ENCODE data around the gene IFI30. TPM values are rescaled to one million over a fixed set of nuclear protein-coding genes. Genes with fewer than 3 reads are reported as not detected.

IFI30 gene
- total and polyA plus RNA-seq, 3 experiments from 2014 or later: 10.9 to 34.5 (median 33.3) TPM

- CTCF ChIA-PET: interaction anchor here (0.6 to 1.3 kb wide), 3 partner anchors 32 to 205 kb away, joined by 3 to 4 read pairs (median 3); no protein-coding TSS in a partner anchor
- H3K9me3 ChIP-seq (ENCODE audit: low read length): no peaks in the 10 kb centered on the region
- no peak overlapping the region for H3K4me3 ChIP-seq (ENCODE audit: low read length)
- POLR2A ChIA-PET: no interaction called here
- H3K27me3 ChIP-seq (ENCODE audit: insufficient read depth, low read length, poor library complexity, severe bottlenecking): no peaks in the 10 kb centered on the region
- Mint-ChIP-seq H3K4me3 (no peak overlapping the region), H3K36me3 (peaks cover 4 to 79% (median 10%) of the 10 kb centered on the region in 3 donors), H3K9me3 (no peaks in the 10 kb centered on the region), H3K27me3 (no peaks in the 10 kb centered on the region), H3K4me1 (peaks cover 0 to 9% (median 8%) of the 10 kb centered on the region in 3 donors), H3K27ac (peak overlapping the region in 2 of 8 donors; percentile 11 to 58)
- no peaks in the 10 kb centered on the region for H3K4me1 ChIP-seq (ENCODE audit: insufficient read depth, low read length)
- no peak for DNase-seq
- H3K27ac ChIP-seq (ENCODE audit: low read depth, low read length): no peak overlapping the region
- peaks cover 46% of the 10 kb centered on the region for H3K36me3 ChIP-seq (ENCODE audit: insufficient read depth, low read length)
These were observed 28.7 kb upstream of the IFI30 start for GRCh38 chr19:18144906-18145305.

GRCh38 chr19:18145391-18145999 lies 28.1 kb upstream of the IFI30 start:
- peaks cover 0 to 9% (median 8%) of the 10 kb centered on the region in 3 donors for H3K4me1 Mint-ChIP-seq
- no peak for DNase-seq
- no peaks in the 10 kb centered on the region for H3K9me3 Mint-ChIP-seq
- Histone ChIP-seq H3K9me3 (ENCODE audit: low read length) (no peaks in the 10 kb centered on the region), H3K4me3 (ENCODE audit: low read length) (no peak overlapping the region), H3K4me1 (ENCODE audit: insufficient read depth, low read length) (no peaks in the 10 kb centered on the region), H3K27me3 (ENCODE audit: insufficient read depth, low read length, poor library complexity, severe bottlenecking) (no peaks in the 10 kb centered on the region), H3K36me3 (ENCODE audit: insufficient read depth, low read length) (peaks cover 43% of the 10 kb centered on the region), H3K27ac (ENCODE audit: low read depth, low read length) (no peak overlapping the region)
- peak overlapping the region in 3 of 8 donors; percentile 11 to 76 (median 58) for H3K27ac Mint-ChIP-seq
- H3K36me3 Mint-ChIP-seq: peaks cover under 1 to 77% (median 7%) of the 10 kb centered on the region in 3 donors
- H3K27me3 Mint-ChIP-seq: no peaks in the 10 kb centered on the region
- no peak overlapping the region for H3K4me3 Mint-ChIP-seq
- CTCF ChIA-PET: interaction anchor here (0.6 to 1.4 kb wide), 4 partner anchors 32 to 206 kb away, joined by 3 to 4 read pairs (median 3); no protein-coding TSS in a partner anchor
- POLR2A ChIA-PET: no interaction called here

GRCh38 chr19:18147396-18147795 lies 26.2 kb upstream of the IFI30 start:
- Histone ChIP-seq H3K27ac (ENCODE audit: low read depth, low read length) (no peak overlapping the region), H3K9me3 (ENCODE audit: low read length) (no peaks in the 10 kb centered on the region), H3K4me3 (ENCODE audit: low read length) (no peak overlapping the region), H3K27me3 (ENCODE audit: insufficient read depth, low read length, poor library complexity, severe bottlenecking) (no peaks in the 10 kb centered on the region), H3K4me1 (ENCODE audit: insufficient read depth, low read length) (peaks cover 11% of the 10 kb centered on the region), H3K36me3 (ENCODE audit: insufficient read depth, low read length) (peaks cover 36% of the 10 kb centered on the region)
- H3K36me3 Mint-ChIP-seq: peaks cover 0 to 67% (median 5%) of the 10 kb centered on the region in 3 donors
- no peaks in the 10 kb centered on the region for H3K9me3 Mint-ChIP-seq
- POLR2A ChIA-PET: no interaction called here
- no peaks in the 10 kb centered on the region for H3K27me3 Mint-ChIP-seq
- DNase-seq: no peak
- peak overlapping the region in 3 of 8 donors; percentile 8 to 77 (median 45) for H3K27ac Mint-ChIP-seq
- CTCF ChIA-PET: no interaction called here
- no peak overlapping the region for H3K4me3 Mint-ChIP-seq
- H3K4me1 Mint-ChIP-seq: peaks cover 11 to 21% (median 17%) of the 10 kb centered on the region in 3 donors

GRCh38 chr19:18149596-18149975 lies 24.0 kb upstream of the IFI30 start:
- H3K36me3 ChIP-seq (ENCODE audit: insufficient read depth, low read length): peaks cover 21% of the 10 kb centered on the region

GRCh38 chr19:18150776-18151624 lies 22.6 kb upstream of the IFI30 start:
- ChIA-PET CTCF (interaction anchor here (0.8 to 2.7 kb wide), 14 partner anchors 8 to 153 kb away, joined by 3 to 22 read pairs (median 4); partner anchors contain the start of genes ARRDC2 and RAB3A), POLR2A (interaction anchor here (1.0 to 2.2 kb wide), 4 partner anchors 10 to 142 kb away, joined by 3 to 20 read pairs (median 6); no protein-coding TSS in a partner anchor)
- Histone ChIP-seq H3K27me3 (ENCODE audit: insufficient read depth, low read length, poor library complexity, severe bottlenecking) (no peaks in the 10 kb centered on the region), H3K4me1 (ENCODE audit: insufficient read depth, low read length) (peaks cover 21% of the 10 kb centered on the region), H3K4me3 (ENCODE audit: low read length) (no peak overlapping the region), H3K36me3 (ENCODE audit: insufficient read depth, low read length) (peaks cover 9% of the 10 kb centered on the region), H3K9me3 (ENCODE audit: low read length) (no peaks in the 10 kb centered on the region), H3K27ac (ENCODE audit: low read depth, low read length) (no peak overlapping the region)
- no peaks in the 10 kb centered on the region for H3K9me3 Mint-ChIP-seq
- peak overlapping the region; percentile 41 to 92 (median 87) for H3K4me3 Mint-ChIP-seq
- H3K4me1 Mint-ChIP-seq: peaks cover 24 to 32% (median 31%) of the 10 kb centered on the region in 3 donors
- peak overlapping the region; percentile 39 to 98 (median 94) for H3K27ac Mint-ChIP-seq
- DNase-seq: no peak
- H3K27me3 Mint-ChIP-seq: no peaks in the 10 kb centered on the region
- H3K36me3 Mint-ChIP-seq: peaks cover 0 to 38% (median 5%) of the 10 kb centered on the region in 3 donors

More at GRCh38 chr19:18149596-18149975, 24.0 kb upstream of the IFI30 start:
- Mint-ChIP-seq H3K4me1 (peaks cover 24 to 31% (median 28%) of the 10 kb centered on the region in 3 donors), H3K27ac (peak overlapping the region in 3 of 8 donors; percentile 56 to 78 (median 64)), H3K27me3 (no peaks in the 10 kb centered on the region), H3K9me3 (no peaks in the 10 kb centered on the region), H3K36me3 (peaks cover 0 to 50% (median 5%) of the 10 kb centered on the region in 3 donors), H3K4me3 (peak overlapping the region in 1 of 7 donors; percentile 20)
- no peaks in the 10 kb centered on the region for H3K9me3 ChIP-seq (ENCODE audit: low read length)
- no peak overlapping the region for H3K27ac ChIP-seq (ENCODE audit: low read depth, low read length)
- H3K4me3 ChIP-seq (ENCODE audit: low read length): no peak overlapping the region
- H3K27me3 ChIP-seq (ENCODE audit: insufficient read depth, low read length, poor library complexity, severe bottlenecking): no peaks in the 10 kb centered on the region
- peaks cover 20% of the 10 kb centered on the region for H3K4me1 ChIP-seq (ENCODE audit: insufficient read depth, low read length)
- ChIA-PET CTCF (interaction anchor here (1.0 to 1.2 kb wide), 2 partner anchors 18 to 36 kb away, joined by 3 read pairs; no protein-coding TSS in a partner anchor), POLR2A (interaction anchor here (0.7 kb wide), 1 partner anchor 59 kb away, joined by 4 read pairs; no protein-coding TSS in a partner anchor)
- no peak for DNase-seq

- ChIA-PET POLR2A (interaction anchor here (0.6 to 2.2 kb wide), 9 partner anchors 8 to 277 kb away, joined by 3 to 20 read pairs (median 3); partner anchors contain the start of genes IL12RB1, JUND and MPV17L2), CTCF (interaction anchor here (0.9 to 2.7 kb wide), 16 partner anchors 8 to 220 kb away, joined by 3 to 22 read pairs (median 4); partner anchors contain the start of genes ARRDC2, CCDC124, IL12RB1 and RAB3A)
- no peaks in the 10 kb centered on the region for H3K9me3 Mint-ChIP-seq
- peak overlapping the region; percentile 88 for H3K27ac ChIP-seq (ENCODE audit: low read depth, low read length)
- no peaks in the 10 kb centered on the region for H3K36me3 ChIP-seq (ENCODE audit: insufficient read depth, low read length)
- no peaks in the 10 kb centered on the region for H3K27me3 Mint-ChIP-seq
- peak overlapping the region; percentile 94 for H3K4me3 ChIP-seq (ENCODE audit: low read length)
- no peaks in the 10 kb centered on the region for H3K27me3 ChIP-seq (ENCODE audit: insufficient read depth, low read length, poor library complexity, severe bottlenecking)
- peaks cover 29 to 37% (median 33%) of the 10 kb centered on the region in 3 donors for H3K4me1 Mint-ChIP-seq
- H3K27ac Mint-ChIP-seq: peak overlapping the region; percentile 94 to 98 (median 94)
- H3K4me1 ChIP-seq (ENCODE audit: insufficient read depth, low read length): peaks cover 21% of the 10 kb centered on the region
- H3K9me3 ChIP-seq (ENCODE audit: low read length): no peaks in the 10 kb centered on the region
- peaks cover 0 to 31% (median 0%) of the 10 kb centered on the region in 3 donors for H3K36me3 Mint-ChIP-seq
- peak overlapping the region; percentile 81 to 92 (median 87) for H3K4me3 Mint-ChIP-seq
- peak; percentile 96 to 99 (median 98) for DNase-seq
These were observed 21.2 kb upstream of the IFI30 start for GRCh38 chr19:18152442-18152816.

GRCh38 chr19:18152817-18153555 lies 20.6 kb upstream of the IFI30 start, which contains the start of gene PIK3R2:
TSS of gene PIK3R2 (plus strand) at chr19:18153163. CDS start at chr19:18155880, 2,717 bp downstream.
- DNase-seq: peak; percentile 99 to 100 (median 100)
- Histone ChIP-seq H3K4me3 (ENCODE audit: low read length) (peak within 1 kb of the TSS; percentile 94), H3K27ac (ENCODE audit: low read depth, low read length) (peak within 1 kb of the TSS; percentile 88), H3K9me3 (ENCODE audit: low read length) (no peaks in the 10 kb centered on the region), H3K4me1 (ENCODE audit: insufficient read depth, low read length) (peaks cover 21% of the 10 kb centered on the region), H3K27me3 (ENCODE audit: insufficient read depth, low read length, poor library complexity, severe bottlenecking) (no peaks in the 10 kb centered on the region), H3K36me3 (ENCODE audit: insufficient read depth, low read length) (no peaks in the 10 kb centered on the region)
- peak within 1 kb of the TSS; percentile 94 to 98 (median 94) for H3K27ac Mint-ChIP-seq
- H3K9me3 Mint-ChIP-seq: no peaks in the 10 kb centered on the region
- peaks cover 29 to 37% (median 33%) of the 10 kb centered on the region in 3 donors for H3K4me1 Mint-ChIP-seq
- ChIA-PET CTCF (interaction anchor here (0.9 to 2.7 kb wide), 13 partner anchors 8 to 221 kb away, joined by 3 to 22 read pairs (median 5); partner anchors contain the start of genes ARRDC2, CCDC124, IL12RB1 and RAB3A), POLR2A (interaction anchor here (0.6 to 2.2 kb wide), 7 partner anchors 8 to 276 kb away, joined by 3 to 20 read pairs (median 6); partner anchors contain the start of genes IL12RB1 and JUND)
- peaks cover 0 to 26% (median 0%) of the 10 kb centered on the region in 3 donors for H3K36me3 Mint-ChIP-seq
- no peaks in the 10 kb centered on the region for H3K27me3 Mint-ChIP-seq
- peak within 1 kb of the TSS; percentile 85 to 94 (median 89) for H3K4me3 Mint-ChIP-seq

Data from CD8-positive, alpha-beta memory T cell (primary cell).